ENCODE measurements around the gene CHRNB1.
"Not testable (repeated sequence)": the region's sequence is repeated elsewhere in the genome, so short reads cannot be mapped to it uniquely, and the experiment has no call there.

Gene CHRNB1

DNA sequence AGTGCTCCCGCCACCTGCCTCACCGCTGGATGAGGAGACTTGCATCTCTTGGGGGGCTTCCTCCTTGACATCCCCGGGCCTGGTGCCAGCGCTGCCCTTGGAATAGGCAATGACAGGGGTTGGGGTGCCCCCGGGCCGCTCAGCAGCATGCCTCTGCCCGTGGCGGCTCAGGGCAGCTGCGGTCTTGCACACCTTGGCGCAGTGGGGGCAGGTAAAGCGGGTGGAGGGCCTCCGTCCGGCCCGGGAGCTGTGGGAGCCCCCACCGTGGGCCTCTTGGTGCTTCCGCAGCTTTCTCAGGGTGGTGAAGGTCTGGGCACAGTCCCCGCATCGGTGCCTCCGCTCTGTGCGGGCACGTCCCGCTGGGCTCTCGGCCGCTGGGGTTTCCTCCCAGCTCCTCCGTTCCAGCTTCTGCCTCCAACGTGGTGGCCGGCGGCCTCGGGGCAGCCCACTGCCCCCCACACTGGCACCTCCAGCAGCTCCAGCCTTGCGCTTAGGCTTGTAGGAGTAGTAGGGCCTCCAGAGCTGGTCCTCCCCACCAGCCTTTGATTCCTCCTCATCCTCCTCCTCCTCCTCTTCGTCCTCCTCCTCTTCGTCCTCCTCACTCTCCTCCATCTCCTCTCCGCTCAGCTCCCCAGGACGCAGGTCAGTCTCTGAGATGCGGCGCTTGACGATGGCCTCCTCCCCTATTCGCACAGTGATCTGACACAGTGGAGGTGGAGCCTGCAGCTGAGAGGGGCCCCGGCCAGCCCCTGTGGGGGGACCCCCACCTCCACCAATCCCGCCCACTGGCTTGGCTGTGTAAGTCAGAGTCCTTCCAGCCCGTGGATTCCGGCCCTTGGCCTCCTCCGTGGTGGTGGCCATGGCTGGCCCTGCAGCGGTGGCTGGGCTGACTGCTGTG lies 17.9 kb downstream of the CHRNB1 start:
- no peak for DNase-seq (ENCODE audit: low read depth, low spot score)
- H3K4me3 ChIP-seq (ENCODE audit: low read length) = no peak overlapping the region

GRCh38 chr17:7463372-7463846 lies 18.5 kb downstream of the CHRNB1 start:
- H3K4me3 ChIP-seq (ENCODE audit: low read length) = no peak overlapping the region
- no peak for DNase-seq (ENCODE audit: low read depth, low spot score)

- no peak for DNase-seq (ENCODE audit: low read depth, low spot score)
- H3K4me3 ChIP-seq (ENCODE audit: low read length) = no peak overlapping the region
Observed at GRCh38 chr17:7464081-7464480, 19.2 kb downstream of the CHRNB1 start.

GRCh38 chr17:7465597-7466275 lies 20.9 kb downstream of the CHRNB1 start:
- DNase-seq (ENCODE audit: low read depth, low spot score) = no peak

DNA sequence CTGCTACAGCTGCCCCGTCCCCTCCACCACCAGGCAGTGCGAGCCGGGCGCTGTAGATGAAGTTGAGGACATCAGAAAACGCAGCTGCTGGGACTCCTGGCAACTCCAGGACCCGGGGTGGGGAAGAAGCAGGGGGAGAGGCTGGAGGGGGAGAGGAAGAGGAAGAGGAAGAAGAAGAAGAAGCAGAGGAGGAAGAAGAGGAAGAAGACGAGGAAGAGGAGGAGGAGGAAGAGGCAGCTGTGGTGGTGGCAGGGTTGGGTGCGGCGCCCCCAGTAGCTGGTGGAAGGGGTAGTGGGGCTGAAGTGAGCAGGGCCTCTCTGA lies 21.4 kb downstream of the CHRNB1 start:
- H3K4me3 ChIP-seq (ENCODE audit: low read length) = no peak overlapping the region
- no peak for DNase-seq (ENCODE audit: low read depth, low spot score)

More at GRCh38 chr17:7465597-7466275, 20.9 kb downstream of the CHRNB1 start:
- no peak overlapping the region for H3K4me3 ChIP-seq (ENCODE audit: low read length)

- H3K4me3 ChIP-seq (ENCODE audit: low read length) = no peak overlapping the region
- no peak for DNase-seq (ENCODE audit: low read depth, low spot score)
Observed at GRCh38 chr17:7466639-7467341, 21.9 kb downstream of the CHRNB1 start.

DNA sequence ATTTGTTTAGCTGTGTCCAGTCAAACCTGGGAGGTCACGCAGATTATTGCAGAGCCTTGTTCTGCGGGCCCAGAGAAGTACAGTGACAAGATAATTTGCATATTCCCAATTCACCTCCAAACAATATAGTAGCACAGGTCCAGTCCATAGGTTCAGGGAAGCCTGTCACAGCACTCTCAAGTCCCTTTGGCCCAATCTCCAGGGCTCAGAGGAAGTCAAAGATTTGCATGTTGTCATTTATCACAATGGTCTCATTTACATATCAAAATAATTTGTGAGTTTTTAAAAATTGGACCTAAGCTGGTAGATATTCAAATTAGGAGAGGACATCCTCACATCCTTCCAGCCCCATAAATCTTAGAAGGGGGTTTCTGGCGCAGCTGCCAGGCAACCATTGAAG lies 22.6 kb downstream of the CHRNB1 start:
- no peak overlapping the region for H3K4me3 ChIP-seq (ENCODE audit: low read length)
- DNase-seq (ENCODE audit: low read depth, low spot score) = no peak

DNA sequence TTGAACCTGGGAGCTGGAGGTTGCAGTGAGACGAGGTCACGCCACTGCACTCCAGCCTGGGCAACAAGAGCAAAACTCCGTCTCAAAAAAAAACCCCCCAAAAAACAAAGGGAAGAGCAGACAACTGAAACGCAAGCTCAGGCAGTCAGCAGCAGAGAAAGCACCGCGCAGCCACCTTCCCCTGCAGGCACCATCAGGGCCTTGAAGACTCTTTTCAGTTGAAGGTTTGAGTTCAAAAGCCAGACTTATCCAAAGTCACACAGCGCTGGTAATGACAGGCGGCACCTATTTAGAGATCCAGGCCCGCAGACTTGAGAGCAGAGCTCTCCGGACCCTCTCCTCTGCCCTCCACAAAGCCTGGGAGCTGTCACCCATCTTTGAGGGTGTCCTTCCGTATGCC lies 23.4 kb downstream of the CHRNB1 start:
- DNase-seq (ENCODE audit: low read depth, low spot score) = no peak
- H3K4me3 ChIP-seq (ENCODE audit: low read length) = no peak overlapping the region

DNA sequence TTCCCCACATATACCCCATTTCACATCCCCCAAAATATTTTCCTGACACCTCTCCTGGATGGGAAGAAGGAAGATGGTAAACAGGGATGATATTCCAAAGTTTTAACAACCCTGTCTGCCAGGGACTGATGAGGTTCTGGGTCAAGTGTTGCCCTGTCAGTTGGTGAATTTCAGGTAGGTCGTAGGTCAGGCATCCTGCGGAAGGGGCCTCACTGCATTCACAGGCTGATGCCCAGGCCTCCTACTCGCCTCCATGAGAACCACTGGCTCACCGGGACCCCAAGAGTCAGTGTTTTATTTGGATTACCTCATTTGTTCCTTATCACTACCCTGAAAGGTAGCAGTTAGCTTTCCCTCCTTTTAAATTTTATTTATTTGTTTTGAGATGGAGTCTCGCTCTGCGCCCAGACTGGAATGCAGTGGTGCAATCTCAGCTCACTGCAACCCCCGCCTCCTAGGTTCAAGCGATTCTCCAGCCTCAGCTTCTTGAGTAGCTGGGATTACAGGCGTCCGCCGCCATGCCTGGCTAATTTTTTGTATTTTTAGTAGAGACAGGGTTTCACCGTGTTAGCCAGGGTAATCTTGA lies 24.0 kb downstream of the CHRNB1 start:
- no peak for DNase-seq (ENCODE audit: low read depth, low spot score)
- H3K4me3 ChIP-seq (ENCODE audit: low read length) = no peak overlapping the region

DNA sequence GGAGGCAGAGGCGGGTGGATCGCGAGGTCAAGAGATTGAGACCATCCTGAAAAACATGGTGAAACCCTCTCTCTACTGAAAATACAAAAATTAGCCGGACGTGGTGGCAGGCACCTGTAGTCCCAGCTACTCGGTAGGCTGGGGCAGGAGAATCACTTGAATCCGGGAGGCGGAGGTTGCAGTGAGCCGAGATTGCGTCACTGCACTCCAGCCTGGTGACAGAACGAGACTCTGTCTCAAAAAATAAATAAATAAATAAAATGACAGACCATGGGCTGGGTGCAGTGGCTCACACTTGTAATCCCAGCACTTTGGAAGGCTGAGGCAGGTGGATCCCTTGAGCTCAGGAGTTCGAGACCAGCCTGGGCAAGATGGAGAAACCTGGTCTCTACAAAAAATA lies 25.0 kb downstream of the CHRNB1 start:
- not testable (repeated sequence) for H3K4me3 ChIP-seq (ENCODE audit: low read length); DNase-seq (ENCODE audit: low read depth, low spot score)

DNA sequence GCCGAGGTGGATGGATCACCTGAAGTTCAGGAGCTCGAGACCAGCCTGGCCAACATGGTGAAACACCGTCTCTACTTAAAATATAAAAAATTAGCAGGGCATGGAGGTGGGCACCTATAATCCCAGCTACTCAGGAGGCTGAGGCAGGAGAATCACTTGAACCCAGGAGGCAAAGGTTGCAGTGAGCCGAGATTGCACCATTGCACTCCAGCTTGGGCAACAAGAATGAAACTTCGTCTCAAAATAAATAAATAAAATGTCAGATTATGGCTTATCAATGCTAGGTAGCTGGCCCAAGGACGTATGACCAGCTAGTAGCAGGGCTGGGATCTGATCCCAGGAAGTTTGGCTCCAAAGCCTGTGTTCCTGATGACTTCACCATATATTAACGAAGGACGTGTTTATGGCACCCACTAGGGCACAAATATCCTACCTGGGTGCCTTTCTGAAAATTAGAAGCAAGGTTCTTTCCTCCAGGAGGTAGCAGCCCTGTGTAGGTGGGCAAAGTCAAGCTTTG lies 25.7 kb downstream of the CHRNB1 start:
- DNase-seq (ENCODE audit: low read depth, low spot score); H3K4me3 ChIP-seq (ENCODE audit: low read length): not testable (repeated sequence)

DNA sequence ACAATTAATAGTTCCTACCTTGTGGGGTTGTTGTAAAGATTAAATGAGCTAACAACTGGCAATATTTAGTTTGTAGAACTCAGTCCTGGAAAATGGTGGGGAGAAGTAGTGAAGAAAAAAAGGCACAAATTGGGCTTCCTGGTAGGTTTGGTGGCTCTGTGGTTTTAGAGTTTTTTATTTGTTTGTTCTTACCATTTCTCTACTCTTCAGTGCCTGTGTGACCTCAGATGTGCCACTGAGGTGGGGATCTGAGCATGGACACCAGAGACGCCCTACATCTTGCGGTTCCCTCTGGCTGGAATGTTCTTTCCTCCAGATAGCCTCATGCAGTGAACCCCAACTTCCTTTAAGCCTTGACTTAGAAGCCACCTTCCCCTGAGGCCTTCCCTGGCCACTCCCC lies 26.9 kb downstream of the CHRNB1 start:
- H3K4me3 ChIP-seq (ENCODE audit: low read length) = no peak overlapping the region
- no peak for DNase-seq (ENCODE audit: low read depth, low spot score)

- not testable (repeated sequence) for DNase-seq (ENCODE audit: low read depth, low spot score); H3K4me3 ChIP-seq (ENCODE audit: low read length)
Observed at GRCh38 chr17:7474767-7475166, 29.9 kb downstream of the CHRNB1 start.

- DNase-seq (ENCODE audit: low read depth, low spot score) = no peak
- no peak overlapping the region for H3K4me3 ChIP-seq (ENCODE audit: low read length)
Observed at GRCh38 chr17:7475764-7476422, 31.0 kb downstream of the CHRNB1 start.

DNA sequence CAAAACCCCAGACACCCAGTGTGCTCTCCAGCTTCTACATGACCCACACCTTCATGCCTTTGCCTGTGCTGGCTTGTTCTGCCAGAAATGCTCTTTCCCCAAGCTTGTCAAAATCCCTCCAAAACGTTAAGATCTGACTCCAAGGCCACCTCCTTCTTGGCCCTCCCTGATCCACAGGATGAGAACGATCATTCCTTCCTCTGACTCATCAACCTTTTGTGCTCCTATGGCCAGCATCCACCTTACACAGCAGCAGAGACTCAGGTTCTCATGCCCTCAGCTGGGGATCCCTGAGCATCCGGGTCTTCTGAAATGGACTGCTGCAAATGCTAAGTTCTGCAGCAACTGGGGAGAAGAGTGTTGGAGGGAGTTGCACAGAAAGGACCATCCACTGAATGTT lies 31.6 kb downstream of the CHRNB1 start:
- DNase-seq (ENCODE audit: low read depth, low spot score) = no peak
- H3K4me3 ChIP-seq (ENCODE audit: low read length) = no peak overlapping the region

DNA sequence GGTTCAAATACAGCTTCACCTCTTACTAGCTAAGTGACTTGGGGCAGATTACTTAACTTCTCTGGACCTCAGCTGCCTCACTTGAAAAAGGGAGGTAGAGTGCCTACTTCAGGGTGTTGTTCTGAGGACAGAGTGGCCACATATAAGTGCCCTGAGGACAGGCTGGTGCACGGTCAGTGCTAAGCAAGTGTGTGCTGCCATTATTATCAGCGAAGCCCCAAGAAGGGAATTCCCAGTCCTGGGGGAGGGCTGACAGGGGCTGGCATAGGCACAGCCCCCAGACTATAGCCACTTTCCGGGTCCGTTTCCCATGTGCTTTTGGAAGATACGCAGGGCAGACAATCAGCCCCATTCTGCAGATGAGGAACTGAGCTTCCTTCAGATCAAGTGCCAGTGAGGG lies 32.1 kb downstream of the CHRNB1 start:
- H3K4me3 ChIP-seq (ENCODE audit: low read length) = no peak overlapping the region
- no peak for DNase-seq (ENCODE audit: low read depth, low spot score)

DNA sequence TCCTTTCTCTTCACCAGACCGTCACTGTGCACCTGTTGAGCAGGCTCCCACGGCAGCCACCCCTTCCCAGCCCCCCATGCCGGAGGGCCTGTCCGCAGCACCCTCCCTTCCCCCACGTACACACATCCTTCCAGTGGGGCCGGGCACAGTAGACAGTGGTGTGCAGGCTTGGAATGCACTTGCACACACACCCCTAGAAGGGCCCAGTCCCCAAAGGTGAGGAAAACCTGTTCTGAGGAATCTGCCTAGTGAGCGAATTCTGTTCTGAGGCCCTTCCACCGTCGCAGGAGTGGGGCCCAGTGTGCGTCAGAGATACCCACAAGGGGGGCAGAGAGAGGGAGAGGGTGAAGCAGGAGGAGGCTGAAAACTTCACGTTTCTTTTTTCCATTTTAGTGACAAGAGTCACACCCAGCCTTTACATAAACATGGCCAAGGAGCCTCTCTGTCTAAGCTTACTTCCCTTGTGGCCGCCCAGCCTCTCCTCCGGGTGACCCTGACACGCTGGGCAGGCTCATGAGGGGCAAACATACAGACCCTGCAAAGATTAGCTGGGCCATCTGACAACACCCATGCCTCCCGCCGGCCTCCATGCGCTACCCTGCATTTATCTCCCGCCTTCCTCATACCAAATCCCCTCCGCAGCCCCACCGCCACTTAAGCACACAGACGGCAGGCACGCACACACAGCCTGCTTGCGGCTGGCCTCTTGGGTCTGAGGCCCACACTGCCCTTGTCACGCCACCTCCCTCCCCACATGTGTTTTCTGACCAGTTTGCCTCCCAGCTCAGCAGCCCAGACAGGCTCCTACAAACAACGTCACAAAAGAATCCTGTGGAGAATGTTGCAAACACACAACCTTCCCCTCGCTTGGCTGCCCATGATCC lies 32.8 kb downstream of the CHRNB1 start:
- DNase-seq (ENCODE audit: low read depth, low spot score) = no peak
- H3K4me3 ChIP-seq (ENCODE audit: low read length) = no peak overlapping the region
